Thyroid gland (tissue), 4 donors: ENCODE results near the gene SLC35F6.

ENCODE experiments used
- POLR2A ChIP-seq, 2 donors: fragments of 450-650 bp; IDR thresholded peaks; one replicate each; pipeline ENCODE4 v1.6.1; 2017; ENCODE audit warnings: antibody characterized with exemption in 2 of 2, mild to moderate bottlenecking in 2 of 2, moderate library complexity in 1 of 2
- TF ChIP-seq, protein P1 (sequence below), 6 experiments: fragments of 200-600 bp in 3 of 6; fragments of 450-650 bp in 3 of 6; sonication (generic) in 3 of 6; IDR thresholded peaks; one replicate each; pipeline ENCODE4 v1.5.1; 2016 to 2019; ENCODE audit warnings: antibody characterized with exemption in 6 of 6, mild to moderate bottlenecking in 2 of 6, inconsistent platforms in 1 of 6, moderate library complexity in 1 of 6

GRCh38 chr2:26805241-26805676 is 41.2 kb downstream of the SLC35F6 start:
- TF ChIP-seq, protein P1, sequence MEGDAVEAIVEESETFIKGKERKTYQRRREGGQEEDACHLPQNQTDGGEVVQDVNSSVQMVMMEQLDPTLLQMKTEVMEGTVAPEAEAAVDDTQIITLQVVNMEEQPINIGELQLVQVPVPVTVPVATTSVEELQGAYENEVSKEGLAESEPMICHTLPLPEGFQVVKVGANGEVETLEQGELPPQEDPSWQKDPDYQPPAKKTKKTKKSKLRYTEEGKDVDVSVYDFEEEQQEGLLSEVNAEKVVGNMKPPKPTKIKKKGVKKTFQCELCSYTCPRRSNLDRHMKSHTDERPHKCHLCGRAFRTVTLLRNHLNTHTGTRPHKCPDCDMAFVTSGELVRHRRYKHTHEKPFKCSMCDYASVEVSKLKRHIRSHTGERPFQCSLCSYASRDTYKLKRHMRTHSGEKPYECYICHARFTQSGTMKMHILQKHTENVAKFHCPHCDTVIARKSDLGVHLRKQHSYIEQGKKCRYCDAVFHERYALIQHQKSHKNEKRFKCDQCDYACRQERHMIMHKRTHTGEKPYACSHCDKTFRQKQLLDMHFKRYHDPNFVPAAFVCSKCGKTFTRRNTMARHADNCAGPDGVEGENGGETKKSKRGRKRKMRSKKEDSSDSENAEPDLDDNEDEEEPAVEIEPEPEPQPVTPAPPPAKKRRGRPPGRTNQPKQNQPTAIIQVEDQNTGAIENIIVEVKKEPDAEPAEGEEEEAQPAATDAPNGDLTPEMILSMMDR (IDR thresholded peaks at IDR 0.05): no peak
- no peak for TF ChIP-seq POLR2A (IDR thresholded peaks at IDR 0.05)
